Cerebellar nuclear complex (tissue), 1 donor: Measurements from ENCODE around the gene DGKA.
"Not testable (repeated sequence)": the region's sequence is repeated elsewhere in the genome, so short reads cannot be mapped to it uniquely, and the experiment has no call there.

Source experiments
- DNase-seq, 2 experiments: peaks; one replicate each; lab custom pipeline; 2025; lab: John Stamatoyannopoulos, UW

DGKA gene

GRCh38 chr12:55930771-55931316, at the start of gene DGKA:
DGKA (plus strand) TSS chr12:55931162; CDS start chr12:55936504, 5,342 bp downstream.
- DNase-seq: no peak

- no peak for DNase-seq
These were observed 45.8 kb upstream of the DGKA start for GRCh38 chr12:55885113-55885512.

- DNase-seq: no peak
These were observed 39.7 kb upstream of the DGKA start for GRCh38 chr12:55891310-55891709.

GRCh38 chr12:55893723-55894122, 37.2 kb upstream of the DGKA start:
- no peak for DNase-seq

- DNase-seq: no peak
These were observed 31.9 kb upstream of the DGKA start for GRCh38 chr12:55899082-55899481.

GRCh38 chr12:55901881-55902490, 29.0 kb upstream of the DGKA start:
- no peak for DNase-seq

- no peak for DNase-seq
These were observed 24.9 kb upstream of the DGKA start for GRCh38 chr12:55906056-55906455.

GRCh38 chr12:55908726-55909512, 22.0 kb upstream of the DGKA start:
- DNase-seq: no peak

GRCh38 chr12:55909513-55909884, 21.5 kb upstream of the DGKA start:
- no peak for DNase-seq

GRCh38 chr12:55912908-55913307, 18.1 kb upstream of the DGKA start:
- DNase-seq: no peak

- no peak for DNase-seq
These were observed 15.5 kb upstream of the DGKA start for GRCh38 chr12:55915482-55915859.

GRCh38 chr12:55919032-55919431, 11.9 kb upstream of the DGKA start:
- not testable (repeated sequence) for DNase-seq

- no peak for DNase-seq
These were observed 8.8 kb upstream of the DGKA start for GRCh38 chr12:55922126-55922525.

- not testable (repeated sequence) for DNase-seq
These were observed 7.3 kb upstream of the DGKA start for GRCh38 chr12:55923648-55924047.

GRCh38 chr12:55925371-55925770, 5.6 kb upstream of the DGKA start:
- DNase-seq: no peak

- DNase-seq: no peak
These were observed 4.9 kb upstream of the DGKA start for GRCh38 chr12:55925870-55926737.

- DNase-seq: peak; percentile 25 to 50
These were observed 4.0 kb upstream of the DGKA start for GRCh38 chr12:55926738-55927587.

- peak in 1 of 2 experiments; percentile 33 for DNase-seq
These were observed 3.1 kb upstream of the DGKA start, which contains the start of gene PYM1 for GRCh38 chr12:55927588-55928502. PYM1 (minus strand) TSS chr12:55927894; CDS start chr12:55927761, 133 bp downstream.

- no peak for DNase-seq
These were observed 1.6 kb upstream of the DGKA start for GRCh38 chr12:55929306-55929791.

GRCh38 chr12:55931317-55931779, 386 bp downstream of the DGKA start:
- no peak for DNase-seq
